ENCODE measurements around the gene ADK.
"Not testable (repeated sequence)": the region's sequence is repeated elsewhere in the genome, so short reads cannot be mapped to it uniquely, and the experiment has no call there.

ADK gene

DNA sequence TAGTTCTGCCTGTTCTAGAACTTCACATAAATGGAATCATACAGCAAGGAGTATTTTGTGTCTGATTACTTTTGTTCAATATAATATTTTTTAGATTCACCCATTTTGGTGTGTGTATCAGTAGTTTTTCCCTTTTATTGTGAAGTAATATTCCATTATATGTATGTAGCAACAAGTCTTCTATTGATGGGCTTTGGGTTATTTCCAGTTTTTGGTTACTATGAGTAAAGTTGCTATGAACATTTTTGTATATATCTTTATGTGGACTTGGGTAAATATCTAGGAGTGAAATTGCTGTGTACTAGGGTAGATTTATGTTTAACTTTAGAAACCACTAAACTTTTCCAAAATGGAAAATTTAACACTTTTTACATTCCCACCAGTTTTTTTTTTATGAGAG, 35.7 kb downstream of the ADK start:
- no peak for DNase-seq (ENCODE audit: low read depth)

DNA sequence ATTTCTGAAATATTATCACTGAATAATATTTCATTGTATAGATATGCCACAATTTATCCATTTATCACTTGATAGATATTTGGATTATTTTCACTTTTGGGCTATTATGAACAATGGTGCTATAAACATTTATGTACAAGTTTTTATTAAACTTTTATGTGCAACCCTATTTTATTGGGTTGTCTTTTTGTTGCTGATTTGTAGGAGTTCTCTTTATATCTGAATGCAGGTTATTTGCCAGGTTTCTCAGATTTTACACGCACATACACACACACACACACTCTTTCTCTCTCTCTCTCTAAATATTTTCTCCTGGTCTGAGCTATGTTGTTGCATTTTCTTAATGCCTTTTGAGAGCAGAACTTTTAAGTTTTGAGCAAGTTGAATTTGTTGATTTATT, 36.2 kb downstream of the ADK start:
- DNase-seq (ENCODE audit: low read depth): no peak

DNA sequence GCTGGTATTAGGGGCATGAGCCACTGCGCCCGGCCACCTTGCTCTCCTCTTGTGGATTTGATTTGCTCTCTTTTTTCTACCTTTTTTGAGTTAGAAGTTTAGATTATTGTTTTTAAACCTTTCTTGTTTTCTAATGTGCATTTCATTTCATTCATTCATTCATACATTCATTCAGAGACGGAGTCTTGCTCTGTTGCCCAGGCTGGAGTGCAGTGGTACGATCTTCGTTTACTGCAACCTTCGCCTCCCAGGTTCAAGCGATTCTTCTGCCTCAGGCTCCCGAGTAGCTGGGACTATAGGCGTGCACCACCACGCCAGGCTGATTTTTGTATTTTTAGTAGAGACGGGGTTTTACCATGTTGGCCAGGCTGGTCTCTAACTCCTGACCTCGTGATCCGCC, 37.6 kb downstream of the ADK start:
- DNase-seq (ENCODE audit: low read depth): not testable (repeated sequence)

DNA sequence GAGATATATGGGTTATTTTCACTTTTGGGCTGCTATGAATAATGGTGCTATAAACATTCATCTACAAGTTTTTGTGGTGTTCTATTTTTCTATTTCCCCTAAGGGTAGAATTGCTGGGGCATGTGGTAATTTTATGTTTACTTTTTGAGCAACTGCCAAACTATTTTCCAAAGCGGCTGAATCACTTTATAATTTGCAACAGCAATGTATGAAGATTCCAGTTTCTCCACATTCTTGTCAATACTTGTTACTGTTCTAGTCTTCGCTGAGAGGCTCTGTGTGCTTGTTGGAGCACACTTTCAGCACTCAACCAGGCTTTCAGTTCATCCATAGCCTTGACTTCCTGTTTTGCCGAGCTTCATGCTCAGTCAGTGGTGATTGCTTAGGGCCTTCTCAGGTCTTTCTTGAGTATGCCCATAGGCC, 39.0 kb downstream of the ADK start:
- DNase-seq (ENCODE audit: low read depth): no peak

DNA sequence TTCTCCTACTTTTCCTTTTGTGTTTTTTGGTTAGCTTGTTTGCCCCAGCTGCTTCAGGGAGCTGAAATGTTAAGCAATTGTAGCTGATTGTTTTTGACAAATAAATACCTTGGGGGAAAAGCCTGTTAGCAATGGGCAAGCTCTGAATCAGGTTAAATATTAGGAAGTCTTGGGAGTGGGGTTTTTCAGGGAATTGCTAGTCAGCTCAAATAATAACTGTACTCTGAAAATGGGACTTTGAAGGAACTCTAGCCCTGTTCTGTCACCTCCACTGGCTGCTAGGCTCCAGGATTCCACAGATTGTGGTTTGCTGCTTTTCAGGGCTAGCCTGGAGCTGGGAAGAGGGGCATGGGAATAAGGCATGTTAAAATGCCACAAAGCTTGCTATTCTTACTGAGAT, 39.5 kb downstream of the ADK start:
- DNase-seq (ENCODE audit: low read depth): no peak

DNA sequence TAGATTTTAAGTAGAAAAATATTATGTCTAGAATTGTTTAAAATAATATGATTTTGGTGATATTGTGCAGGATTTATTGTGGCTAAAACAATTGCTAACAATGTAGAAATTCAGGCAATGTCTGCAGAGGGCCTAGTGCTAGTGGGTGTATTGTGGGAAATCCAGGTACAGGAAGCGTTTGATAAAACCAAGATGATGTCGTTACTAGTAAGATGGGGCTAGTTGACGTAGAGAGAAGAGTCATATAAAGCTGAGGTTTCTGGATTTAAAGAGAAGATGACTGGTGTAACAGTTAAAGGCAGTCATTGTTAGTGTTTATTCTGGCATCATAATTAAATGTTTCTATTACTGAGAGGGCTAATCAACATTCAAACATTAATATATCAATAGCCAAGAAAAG, 43.5 kb downstream of the ADK start:
- no peak for DNase-seq (ENCODE audit: low read depth)

DNA sequence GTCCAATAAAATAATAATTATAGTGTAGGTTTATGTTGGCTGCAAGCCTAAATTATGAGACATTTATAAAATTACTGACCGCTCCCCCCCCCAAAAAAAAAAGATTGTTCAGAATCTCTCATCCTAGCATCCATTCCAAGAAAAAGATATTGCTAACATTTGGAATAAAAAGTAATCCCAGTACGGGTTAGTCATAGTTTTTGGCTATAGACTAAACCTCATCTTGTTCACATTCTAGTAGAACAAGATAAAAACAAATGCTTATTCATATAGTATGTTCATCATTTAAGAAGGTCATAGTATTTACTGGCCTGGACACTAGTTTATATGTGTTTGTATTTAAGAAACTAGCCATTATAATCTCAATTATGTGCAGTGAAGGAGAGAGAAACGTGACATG, 44.0 kb downstream of the ADK start:
- DNase-seq (ENCODE audit: low read depth): no peak

DNA sequence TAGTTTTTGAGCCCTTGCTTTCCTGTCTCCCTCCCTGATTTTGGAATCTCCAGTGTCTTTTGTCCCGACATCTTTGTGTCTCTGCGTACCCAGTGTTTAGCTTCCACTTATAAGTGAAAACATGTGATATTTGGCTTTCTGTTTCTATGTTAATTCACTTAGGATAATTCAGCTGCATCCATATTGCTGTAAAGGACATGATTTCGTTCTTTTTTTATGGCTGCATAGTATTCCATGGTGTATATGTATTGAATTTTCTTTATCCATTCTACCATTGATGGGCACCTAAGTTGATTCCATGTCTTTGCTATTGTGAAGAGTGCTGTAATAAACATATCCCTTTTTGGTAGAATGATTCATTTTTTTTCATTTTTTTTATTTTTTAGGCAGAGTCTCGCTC, 48.3 kb downstream of the ADK start:
- no peak for DNase-seq (ENCODE audit: low read depth)

DNA sequence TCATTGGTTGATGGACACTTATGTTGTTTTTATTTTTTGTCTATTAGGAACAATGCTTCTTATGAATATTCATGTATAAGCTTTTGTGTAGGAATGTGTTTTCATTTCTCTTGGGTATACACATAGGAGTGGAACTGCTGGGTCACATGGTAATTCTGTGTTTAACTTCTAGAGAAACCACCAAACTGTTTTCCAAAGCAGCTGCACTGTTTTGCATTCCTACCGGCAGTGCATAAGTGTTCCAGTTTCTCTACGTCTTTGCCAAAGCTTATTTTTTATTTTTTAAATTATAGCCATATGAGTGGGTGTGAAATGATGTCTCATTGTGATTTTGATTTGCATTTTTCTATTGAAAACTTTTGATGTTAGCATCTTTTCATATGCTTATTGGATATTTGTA, 51.3 kb downstream of the ADK start:
- DNase-seq (ENCODE audit: low read depth): no peak

DNA sequence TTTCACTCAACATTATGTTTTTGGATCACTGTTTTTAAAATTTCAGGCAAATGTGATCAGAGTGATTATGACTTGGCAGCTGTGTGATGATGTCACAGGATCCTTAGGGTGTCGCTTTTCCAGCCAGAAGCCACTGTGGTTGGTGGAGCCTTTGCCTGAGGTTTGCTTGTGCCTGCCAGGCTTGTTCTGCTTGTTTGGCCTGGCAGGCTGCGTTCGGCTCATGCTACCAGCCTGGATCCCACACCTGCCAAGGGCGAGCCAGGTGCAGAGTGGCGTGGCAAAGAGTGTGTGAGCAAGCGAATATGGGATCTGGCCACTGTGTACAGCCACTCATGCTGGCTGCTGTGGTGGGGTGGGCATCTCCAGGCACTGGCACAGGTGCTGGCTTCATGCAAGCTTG, 55.7 kb downstream of the ADK start:
- no peak for DNase-seq (ENCODE audit: low read depth)

DNA sequence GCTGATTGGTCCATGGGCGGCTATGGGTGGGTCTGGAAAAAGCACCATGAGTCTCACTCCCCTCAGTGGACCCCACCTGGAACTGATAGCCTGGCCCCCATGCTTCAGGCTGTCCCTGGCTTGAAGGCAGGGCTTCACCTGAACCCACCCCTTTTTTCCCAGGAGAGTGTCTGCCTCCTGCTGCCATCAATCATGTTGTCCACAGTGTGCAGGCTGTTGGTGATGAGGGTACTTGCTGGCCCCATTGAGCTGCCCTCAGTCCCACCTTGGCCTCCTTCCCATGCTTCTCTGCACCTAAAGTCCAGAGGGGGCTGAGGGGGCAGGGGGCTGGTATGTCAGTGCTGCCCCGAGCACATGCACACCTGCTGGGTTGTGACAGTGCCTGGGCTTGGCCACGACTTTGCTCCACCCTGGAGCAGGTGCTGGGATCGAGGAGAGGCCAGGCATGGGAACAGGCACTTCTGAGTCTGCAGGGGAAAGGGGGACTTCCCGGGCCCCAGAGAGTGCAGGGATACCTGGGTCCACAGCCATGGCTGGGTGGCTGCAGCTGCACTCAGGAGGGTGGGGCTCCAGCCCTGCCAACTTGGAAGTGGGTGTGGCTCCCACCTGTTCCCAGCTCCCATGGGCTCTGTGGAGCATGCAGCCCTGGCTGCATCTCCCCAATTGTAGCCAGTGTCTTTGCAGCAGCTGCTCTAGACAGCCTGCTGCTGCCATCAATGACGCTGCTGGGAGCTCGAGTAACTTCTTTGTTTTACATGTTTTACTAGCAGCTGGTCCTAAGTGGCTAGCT, 56.9 kb downstream of the ADK start:
- DNase-seq (ENCODE audit: low read depth): no peak

DNA sequence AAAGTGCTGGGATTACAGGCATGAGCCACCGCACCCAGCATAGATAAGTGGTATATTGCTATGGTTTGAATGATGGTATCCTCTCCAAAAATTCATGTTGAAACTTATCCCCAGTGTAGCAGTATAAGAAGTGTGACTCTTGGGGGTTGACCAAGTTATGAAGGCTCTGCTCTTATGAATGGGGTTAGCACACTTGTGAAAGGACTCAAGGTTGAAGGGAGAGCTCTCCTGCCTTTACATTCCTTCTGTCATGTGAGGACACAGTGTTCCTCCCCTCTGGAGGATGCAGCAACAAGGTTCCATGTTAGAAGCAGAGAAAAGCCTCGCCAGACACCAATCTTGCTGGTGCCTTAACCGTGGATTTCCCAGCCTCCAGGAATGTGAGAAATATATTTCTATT, 58.0 kb downstream of the ADK start:
- DNase-seq (ENCODE audit: low read depth): no peak

DNA sequence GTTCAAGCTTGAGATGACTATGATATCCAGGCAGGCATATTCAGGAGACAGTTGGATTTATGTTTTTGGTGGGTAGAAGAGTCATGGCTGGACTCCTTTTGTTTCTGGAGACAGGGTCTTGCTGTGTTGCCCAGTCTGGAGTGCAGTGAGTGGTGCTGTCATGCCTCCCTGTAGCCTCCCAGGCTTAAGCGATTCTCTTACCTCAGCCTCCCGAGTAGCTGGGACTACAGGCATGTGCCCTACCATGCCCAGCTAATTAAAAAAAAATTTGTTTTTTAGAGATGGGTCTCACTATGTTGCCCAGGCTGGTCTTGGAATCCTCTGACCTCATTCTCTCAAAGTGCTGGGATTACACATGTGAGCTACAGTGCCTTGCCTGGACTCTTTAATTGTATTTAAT, 62.0 kb downstream of the ADK start:
- no peak for DNase-seq (ENCODE audit: low read depth)

DNA sequence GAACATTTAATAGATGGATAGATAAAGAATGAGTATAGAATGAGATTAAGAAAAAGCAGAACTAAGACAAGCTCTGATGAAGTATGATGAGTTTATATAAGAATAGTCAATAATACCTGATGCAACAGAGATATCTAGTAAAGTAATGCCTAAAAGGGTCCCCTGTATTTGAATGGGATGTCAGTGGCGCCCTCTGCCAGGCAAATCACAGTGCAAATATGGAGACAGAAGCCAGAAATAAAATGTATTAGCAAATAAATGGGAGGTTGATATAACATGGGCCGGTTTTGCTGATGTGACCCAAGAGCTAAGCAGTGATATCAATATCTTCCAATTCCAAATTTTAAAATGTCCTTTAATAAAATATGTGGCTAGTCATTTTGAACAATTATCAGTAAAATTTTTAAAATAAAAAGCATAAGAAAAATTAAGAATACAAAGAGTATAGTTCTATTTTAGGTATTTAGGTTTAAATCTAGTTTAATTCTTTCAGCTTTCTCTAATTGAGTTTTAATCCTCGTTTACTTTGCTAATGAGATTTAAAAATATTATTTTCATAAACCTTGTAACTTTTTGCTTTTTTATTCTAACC, 62.6 kb downstream of the ADK start:
- DNase-seq (ENCODE audit: low read depth): peak; percentile 43

DNA sequence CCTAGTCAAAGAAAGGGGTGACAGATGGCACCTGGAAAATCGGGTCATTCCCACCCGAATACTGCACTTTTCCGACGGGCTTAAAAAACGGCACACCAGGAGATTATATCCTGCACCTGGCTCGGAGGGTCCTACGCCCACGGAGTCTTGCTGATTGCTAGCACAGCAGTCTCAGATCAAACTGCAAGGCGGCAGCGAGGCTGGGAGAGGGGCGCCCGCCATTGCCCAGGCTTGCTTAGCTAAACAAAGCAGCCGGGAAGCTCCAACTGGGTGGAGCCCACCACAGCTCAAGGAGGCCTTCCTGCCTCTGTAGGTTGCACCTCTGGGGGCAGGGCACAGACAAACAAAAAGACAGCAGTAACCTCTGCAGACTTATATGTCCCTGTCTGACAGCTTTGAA, 66.1 kb downstream of the ADK start:
- DNase-seq (ENCODE audit: low read depth): not testable (repeated sequence)

DNA sequence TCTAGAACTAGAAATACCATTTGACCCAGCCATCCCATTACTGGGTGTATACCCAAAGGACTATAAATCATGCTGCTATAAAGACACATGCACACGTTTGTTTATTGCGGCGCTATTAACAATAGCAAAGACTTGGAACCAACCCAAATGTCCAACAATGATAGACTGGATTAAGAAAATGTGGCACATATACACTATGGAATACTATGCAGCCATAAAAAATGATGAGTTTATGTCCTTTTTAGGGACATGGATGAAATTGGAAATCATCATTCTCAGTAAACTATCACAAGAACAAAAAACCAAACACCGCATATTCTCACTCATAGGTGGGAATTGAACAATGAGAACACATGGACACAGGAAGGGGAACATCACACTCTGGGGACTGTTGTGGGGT, 71.4 kb downstream of the ADK start:
- DNase-seq (ENCODE audit: low read depth): not testable (repeated sequence)

DNA sequence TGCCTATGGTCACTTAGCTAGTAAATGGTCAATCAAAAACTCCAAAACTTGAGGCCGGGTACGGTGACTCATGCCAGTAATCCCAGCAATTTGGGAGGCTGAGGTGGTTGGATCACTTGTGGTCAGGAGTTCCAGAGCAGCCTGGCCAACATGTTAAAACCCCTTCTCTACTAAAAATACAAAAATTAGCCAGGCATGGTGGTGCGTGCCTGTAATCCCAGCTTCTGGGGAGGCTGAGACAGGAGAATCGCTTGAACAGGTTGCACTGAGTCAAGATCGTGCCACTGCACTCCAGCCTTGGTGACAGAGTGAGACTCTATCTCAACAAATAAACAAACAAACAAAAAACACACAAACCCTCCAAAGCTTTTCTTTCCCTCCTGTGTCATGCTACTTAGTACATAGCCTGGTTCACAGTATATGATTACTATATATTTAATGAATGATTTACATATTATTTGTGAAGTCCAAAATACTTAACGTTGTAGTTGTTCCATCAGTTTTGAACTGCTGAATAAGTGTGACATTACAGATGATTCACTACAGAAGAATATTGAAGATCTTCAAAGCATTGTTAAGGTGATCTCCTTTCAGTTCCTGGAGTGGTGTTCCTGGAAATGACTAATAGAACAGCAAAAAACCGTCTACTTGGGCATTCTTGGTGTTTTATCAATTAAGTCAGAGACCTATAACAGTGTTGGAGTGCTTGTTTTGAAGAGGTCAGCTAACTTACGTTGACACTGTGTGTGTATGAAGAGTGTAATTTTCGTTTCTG, 72.9 kb downstream of the ADK start:
- DNase-seq (ENCODE audit: low read depth): no peak

DNA sequence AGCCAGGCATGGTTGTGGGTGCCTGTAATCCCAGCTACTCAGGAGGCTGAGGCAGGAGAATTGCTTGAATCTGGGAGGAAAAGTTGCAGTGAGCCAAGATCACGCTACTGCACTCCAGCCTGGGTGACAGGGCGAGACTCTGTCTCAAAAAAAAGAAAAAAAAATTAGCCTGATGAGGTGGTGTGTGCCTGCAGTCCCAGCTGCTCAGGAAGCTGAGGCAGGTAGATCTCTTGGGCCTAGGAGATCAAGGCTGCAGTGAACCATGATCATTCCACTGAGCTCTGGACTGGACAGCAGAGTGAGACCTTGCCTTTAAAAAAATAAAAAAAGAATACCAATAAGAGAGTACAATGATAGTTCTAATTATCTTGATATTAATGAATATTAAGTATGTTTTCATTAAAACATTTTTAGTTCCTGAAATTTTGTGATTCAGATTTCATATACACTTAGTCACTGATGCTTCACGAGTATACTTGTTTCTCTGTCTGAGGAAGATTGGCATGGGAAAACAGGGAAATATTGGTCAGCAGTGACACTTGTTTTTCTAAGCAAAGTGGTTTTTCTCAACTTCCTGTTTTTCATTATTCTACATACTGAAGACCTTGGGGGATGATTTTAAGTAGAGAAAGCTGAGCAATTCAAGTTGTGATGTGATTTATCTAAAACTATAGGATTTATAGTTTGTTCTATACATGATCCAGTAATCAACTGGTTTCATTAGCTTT, 76.8 kb downstream of the ADK start:
- no peak for DNase-seq (ENCODE audit: low read depth)

DNA sequence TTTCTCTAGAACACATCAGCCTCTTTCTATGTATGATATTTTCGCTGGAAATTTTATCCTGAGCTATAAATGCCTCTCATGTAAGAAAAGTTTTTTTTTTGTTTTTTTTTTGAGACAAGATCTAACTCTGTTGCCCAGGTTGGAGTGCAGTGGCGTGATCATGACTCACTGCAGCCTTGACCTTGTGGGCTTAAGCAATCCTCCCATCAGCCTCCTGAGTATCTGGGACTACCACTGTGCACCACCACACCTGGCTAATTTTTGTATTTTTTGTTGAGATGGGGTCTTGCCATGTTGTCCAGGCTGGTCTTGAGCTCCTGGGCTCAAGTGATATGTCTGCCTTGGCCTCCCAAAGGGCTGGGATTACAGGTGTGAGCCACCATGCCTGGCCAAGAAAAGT, 80.4 kb downstream of the ADK start:
- DNase-seq (ENCODE audit: low read depth): no peak

DNA sequence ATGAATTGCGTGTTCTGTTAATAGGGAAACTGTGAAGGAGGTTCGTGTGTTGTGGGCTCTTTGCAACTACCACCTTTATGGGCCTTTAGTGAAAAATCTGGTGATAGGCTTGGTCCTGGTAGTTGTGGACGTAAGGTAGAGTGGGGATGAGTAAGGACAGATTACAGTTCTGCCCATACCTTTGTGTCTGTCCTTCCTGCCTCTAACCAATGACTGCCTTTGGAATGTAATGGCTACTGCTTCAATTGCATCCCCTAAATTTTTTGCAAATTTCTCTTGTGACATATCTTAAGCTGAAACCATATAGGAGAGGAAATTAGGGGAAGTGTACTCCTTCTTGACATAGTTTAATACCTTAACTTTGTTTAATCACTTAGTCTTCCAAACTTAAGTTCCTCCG, 82.3 kb downstream of the ADK start:
- no peak for DNase-seq (ENCODE audit: low read depth)

DNA sequence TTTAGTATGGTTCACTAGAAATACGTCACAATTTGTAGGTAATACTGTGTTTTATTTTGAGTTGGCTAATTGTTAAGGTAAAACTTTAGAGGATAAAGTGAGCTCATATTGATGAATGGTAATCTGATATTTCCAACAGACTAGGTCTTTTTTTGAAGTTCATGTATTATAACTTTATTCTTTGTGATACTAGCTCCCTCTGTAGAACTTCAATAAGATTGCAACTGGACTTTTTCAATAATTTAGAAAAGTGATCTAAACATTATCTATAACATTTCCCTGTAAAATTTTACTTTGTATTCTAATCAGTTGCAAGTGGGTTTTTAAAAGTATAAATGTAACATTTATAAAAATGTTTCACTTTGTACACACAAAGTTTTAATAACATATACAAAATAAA, 83.5 kb downstream of the ADK start:
- no peak for DNase-seq (ENCODE audit: low read depth)

DNA sequence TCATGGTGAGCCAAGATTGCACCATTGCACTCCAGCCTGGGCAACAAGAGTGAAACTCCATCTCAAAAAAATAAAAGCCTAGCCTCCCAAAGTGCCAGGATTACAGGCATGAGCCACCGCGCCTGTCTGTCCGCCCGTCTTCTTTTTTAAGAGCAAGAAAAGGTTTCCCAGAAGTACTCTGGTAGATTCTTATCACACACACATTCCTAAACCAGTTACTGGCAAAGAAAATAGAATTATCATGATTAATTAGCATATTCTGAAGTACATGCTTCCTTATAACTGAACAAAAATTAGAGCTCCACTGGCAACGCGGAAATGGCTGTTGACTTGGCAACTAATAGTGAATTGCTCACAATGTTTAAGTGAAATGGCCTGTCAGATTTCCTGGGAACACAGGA, 87.0 kb downstream of the ADK start:
- no peak for DNase-seq (ENCODE audit: low read depth)

DNA sequence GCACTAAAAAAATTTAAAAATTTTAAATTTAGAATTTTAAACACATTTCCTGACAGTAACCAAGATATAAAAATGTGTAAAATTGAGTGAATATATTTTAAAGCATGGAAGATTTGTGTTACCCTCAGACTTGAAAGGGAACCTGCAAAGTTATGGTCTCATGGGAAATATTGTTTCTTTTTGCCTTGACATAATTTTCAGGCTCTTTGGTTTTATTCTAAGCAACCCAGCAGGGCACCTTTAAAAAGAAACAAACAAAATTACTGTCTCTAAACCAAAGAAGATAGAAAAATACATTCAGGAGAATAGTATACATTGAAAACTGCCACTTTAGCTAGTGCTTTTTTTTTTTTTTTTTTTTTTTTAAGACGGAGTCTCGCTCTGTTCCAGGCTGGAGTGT, 87.5 kb downstream of the ADK start:
- no peak for DNase-seq (ENCODE audit: low read depth)
